PC-9 (cell line): Measurements from ENCODE around the gene IL1R2.

Source experiments
- EZH2 ChIP-seq: fragments of 200-600 bp; sonication (generic); IDR thresholded peaks from 2 replicates; pipeline ENCODE4 v1.8.0; 2017; ENCODE audit warnings: antibody characterized with exemption, low read depth
- TF ChIP-seq, protein P1 (sequence below): fragments of 200-600 bp; sonication (generic); conservative IDR thresholded peaks from 2 replicates; pipeline ENCODE4 v1.6.1; 2017; ENCODE audit warnings: mixed run types, antibody characterized with exemption, mild to moderate bottlenecking, moderate library complexity

DNA sequence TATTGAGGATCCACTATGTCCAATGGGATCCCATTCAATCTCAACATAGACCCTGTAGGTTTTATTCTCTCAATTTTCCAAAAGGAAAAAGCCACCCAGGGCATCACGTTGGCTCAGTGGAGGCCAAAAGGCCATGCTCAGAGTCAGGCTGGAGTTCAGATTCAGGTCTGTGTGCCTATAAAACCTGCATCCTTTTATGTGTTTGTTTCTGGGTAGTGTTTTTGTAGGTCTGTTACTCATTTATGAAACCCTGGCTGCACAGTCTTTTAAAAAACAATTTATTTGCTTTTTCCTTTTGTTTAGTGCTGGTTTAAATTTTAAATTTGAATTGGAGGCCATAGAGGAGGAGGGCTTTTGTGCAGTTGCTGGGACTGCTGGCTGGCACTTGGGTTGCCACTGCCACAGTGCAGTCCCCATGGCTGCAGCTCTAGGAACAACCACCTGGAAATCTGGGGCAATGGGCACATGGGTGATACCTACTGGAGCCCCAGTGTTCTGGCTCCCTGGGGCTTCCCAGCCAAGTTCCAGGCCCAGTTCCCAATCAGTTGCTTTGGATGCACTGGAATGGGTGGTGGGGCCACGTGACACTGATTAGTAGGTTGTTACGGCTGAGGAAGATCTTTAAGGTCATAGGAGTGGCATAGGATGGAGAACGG is 31.3 kb downstream of the IL1R2 start:
- TF ChIP-seq, protein P1, sequence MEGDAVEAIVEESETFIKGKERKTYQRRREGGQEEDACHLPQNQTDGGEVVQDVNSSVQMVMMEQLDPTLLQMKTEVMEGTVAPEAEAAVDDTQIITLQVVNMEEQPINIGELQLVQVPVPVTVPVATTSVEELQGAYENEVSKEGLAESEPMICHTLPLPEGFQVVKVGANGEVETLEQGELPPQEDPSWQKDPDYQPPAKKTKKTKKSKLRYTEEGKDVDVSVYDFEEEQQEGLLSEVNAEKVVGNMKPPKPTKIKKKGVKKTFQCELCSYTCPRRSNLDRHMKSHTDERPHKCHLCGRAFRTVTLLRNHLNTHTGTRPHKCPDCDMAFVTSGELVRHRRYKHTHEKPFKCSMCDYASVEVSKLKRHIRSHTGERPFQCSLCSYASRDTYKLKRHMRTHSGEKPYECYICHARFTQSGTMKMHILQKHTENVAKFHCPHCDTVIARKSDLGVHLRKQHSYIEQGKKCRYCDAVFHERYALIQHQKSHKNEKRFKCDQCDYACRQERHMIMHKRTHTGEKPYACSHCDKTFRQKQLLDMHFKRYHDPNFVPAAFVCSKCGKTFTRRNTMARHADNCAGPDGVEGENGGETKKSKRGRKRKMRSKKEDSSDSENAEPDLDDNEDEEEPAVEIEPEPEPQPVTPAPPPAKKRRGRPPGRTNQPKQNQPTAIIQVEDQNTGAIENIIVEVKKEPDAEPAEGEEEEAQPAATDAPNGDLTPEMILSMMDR, result no peak
- TF ChIP-seq EZH2, result no peak
